HG02610 (cell line): ENCODE results near the gene BACE2.
A peak's percentile ranks its signal among the peaks of the same experiment; 100 is the strongest.
"Not testable (repeated sequence)": the region's sequence is repeated elsewhere in the genome, so short reads cannot be mapped to it uniquely, and the experiment has no call there.

ENCODE experiments used
- ATAC-seq: cut with Tn5 transposase; IDR thresholded peaks from one replicate; pipeline ENCODE4 v1.9.1; 2021; ENCODE audit warnings: mild to moderate bottlenecking, moderate library complexity; ENCODE audit not compliant: unreplicated experiment

Gene BACE2

DNA sequence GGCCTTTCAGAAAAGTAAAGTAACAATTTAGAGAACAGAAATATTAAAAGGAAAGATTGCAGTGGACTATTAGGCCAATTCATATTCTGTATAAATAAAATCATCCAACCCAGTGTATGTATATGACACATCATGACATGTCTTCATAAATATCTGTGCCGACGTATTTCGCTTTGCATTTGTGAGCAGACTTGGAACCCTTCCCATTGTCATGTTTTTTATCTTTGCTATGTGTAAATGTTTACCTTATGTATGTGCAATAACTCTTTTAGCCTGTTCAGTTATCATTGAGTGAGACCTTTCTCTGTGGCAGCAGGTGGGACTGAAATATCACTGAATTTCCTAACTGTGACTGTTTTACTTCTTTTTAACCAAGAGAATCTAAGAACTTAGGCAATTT, 90.7 kb downstream of the BACE2 start:
- no peak for ATAC-seq

DNA sequence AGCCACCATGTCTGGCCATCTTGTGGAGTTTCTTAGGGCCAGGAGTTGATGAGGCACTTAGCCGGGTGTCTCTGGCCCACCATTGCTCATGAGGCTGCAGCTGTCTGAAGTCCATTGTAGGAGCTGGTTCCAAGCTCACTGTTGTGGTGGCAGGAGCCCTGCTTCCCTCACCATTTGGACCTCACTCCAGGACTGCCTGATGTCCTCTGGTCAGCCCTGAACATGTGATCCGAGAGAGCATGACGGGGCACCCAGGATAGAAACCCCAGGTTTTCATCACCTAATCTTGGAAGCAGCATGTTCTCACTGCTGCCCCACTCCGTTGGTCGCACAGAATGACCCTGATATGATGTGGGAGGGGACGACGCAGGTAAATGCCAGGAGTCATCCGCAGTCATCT, 92.5 kb downstream of the BACE2 start:
- ATAC-seq, result no peak

DNA sequence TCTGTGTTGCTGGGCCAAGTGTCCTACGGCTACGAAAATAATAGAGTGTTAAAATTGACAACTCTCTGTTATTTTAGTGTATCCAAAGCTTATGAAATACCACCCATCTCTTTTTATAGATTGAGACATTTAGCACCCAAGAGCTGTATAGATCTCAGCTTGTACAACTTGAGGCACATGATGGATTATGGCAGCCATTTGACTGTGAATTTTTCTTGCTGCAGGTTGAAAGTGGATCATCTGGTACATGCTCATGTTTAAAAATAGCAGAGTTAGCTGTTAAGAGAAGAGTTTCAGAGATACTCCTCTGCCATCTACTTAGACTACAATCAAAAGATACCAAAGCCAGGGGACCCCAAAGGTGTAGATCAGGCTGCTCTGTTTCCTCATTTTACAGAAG, 99.4 kb downstream of the BACE2 start:
- ATAC-seq, result no peak

DNA sequence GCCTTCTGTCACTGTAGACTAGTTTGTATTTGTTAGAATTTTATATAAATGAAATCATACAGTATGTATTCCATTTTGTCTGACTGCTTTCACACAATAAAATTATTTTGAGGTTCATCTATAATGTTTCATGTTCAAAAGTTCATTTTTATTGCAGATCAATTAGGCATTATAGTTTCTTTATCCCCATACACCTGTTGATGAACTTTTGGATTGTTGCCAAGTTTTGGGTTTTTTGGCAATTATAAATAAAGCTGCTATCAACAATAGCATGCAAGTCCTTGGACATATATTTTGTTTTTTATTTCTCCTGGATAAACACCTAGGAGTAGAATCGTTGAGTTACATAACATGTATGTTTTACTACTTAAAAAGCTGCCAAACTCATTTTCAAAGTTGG, 101.6 kb downstream of the BACE2 start:
- no peak for ATAC-seq

DNA sequence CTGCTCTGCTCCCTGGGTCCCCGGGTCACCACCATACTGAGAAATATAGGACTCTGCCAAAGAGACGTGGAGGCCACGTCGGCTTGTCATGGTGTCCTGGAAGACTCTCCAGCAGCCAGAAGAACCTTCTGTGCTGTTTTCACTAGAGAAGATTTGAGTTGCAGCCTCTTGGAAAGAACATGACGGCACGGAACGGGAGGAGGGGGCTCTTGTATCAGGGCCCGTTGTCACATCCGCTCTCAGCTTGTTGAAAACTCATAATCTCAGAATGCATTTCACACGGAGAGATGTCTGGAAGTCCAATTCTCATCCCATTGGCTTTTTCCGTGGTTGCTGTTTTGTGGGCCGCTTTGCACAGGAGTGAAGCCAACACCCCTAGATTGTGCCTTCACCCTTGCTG, 109.2 kb downstream of the BACE2 start:
- ATAC-seq, result no peak

DNA sequence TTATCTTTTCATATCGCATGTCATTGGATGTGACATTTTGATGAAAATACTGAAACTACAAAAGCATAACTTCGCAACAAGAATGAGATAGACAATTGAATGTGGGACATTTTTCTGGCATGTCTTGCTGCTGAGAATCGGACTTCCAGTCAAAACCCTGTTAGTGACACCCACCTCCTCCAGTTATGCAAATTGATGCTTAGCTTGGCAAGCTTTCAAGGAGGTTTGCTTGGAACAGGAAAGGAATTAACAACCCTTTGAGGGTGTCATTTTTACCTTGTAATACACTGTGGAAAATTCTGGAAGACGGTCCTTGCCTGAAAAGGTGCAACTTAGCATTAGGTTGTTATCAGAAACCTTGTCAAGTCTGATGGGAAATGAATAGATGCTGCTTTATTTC, 109.9 kb downstream of the BACE2 start:
- ATAC-seq, result no peak

DNA sequence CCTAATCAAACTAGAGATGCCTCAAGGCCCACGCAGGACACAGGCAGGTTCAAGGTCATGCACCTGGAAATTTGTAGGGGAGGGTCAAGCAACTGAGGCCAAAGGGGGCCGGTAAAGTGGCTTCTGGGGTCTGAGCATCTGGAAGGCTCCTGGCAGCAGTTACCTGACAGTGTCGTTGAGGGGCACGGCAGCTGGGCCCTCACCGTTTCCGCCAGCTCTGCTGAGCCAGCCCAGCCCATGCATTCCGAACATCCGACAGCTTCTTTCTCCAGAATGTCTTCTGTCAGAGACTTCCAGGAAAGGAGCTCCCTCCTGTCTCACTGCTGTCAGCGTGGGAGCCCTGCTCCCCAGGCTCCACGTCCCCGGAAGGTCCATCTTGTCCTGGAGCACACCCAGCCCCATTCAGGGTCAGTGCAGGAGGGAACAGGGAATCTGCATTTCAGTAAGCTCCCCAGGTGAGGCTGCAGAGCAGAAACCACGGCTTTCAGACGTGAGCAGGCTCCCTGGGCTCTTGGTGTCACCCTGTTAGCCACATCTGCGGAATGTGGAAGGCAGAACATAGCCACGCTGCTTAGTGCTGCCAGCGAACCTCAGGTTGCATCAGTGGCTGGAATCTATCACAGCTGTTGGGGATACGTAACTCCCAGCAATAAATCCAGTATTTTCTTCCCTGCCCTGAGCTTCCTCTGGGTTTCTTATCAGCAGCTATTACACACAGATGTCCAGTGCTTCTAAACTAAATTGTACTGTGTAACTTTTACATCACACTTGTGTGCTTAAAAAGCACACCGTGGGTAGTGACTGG, 112.4 kb downstream of the BACE2 start:
- no peak for ATAC-seq

DNA sequence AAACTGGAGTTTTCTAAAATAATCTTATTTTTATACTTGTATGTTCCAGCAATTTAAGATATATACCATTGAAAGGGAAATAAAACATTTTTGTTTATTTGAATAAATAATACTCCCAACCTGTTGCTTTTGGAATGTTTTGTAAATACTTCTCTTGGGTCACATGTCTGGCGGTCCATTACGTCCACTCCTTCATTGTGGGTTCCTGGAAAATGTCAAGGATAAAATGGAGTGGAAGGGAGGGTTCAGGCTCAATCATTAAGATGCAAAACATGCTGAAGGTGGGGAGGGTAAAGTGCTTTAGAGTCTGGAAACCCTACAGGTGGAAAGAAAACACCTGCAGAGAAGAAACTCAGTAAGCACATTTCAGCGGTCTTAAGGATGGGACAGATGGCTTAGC, 114.5 kb downstream of the BACE2 start:
- ATAC-seq, result no peak

DNA sequence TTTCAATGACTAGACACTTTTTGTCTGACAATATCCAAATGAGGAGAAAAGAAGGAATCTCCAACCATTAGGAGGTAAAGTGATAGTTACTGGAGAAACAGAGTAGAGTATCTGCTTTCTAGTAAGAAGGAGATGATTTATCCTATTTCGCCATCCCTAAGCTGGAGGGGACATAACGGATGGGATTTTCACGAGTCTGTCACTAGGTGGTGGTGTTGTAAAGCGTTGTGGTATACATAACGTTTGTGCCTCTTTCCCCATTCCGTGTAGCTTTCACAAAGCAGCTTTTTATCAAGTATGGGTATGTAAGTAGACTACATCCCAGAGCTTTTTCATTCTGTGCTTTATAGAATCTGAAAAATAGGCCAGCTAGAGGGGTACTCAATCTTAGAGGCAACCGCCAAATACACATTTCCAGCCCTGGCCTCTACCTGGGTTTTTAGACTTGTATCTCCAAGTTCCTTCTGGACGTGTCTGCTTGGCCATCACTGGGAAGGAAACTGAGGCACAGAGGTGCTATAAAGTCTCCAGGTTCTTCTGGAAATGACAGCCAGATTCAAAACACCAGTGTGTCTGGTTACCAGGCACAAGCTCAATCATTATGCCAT, 115.4 kb downstream of the BACE2 start:
- ATAC-seq, result peak; percentile 75

DNA sequence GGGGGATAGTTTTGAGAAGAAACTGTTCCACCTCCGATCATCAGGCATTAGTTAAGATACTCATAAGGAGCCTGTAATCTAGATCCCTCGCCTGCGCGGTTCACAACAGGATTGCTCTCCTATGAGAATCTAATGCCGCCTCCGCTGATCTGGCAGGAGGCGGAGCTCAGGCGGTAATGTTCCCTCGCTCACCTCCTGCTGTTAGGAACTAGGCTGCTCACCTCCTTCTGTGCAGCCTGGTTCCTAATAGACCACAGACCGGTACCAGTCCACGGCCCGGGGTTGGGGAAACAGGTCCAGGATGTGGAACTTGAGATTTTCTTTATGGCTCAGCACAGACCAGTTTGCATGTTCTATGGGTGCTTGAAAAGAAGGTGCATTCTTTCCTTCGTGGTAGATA, 121.5 kb downstream of the BACE2 start:
- no peak for ATAC-seq

DNA sequence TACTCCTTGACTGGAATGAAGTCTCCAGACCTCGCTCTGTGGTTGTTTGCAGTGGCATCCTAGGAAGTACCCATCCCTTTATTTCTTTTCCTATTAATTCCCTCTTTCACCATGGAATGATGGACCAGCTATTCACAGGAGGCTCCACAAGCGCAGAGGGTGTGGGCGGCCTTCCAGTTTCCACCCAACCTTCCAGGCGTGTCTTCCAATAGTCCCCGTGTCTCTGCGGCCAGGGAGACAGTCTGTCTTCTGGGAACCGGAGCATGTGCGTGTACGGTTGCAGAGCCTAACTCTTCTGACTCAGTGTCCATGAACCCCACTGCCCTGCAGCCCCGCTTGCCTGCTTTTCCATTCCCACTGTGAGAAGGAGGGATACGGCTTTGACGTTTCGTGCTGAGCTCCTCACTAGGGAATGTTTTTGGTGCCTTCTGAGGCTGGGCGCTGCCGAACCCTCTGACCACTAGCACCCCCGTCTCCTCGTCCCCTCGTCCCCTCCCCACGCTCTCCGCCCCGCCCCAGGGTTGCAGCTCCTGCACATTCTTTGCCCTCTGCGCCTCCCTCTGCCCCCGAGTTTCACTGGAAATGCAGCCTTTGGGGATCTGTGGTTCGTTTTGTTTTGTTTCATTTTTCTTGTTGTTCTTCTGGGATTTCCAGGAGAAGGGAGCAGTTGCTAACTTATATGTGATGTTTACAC, 122.3 kb downstream of the BACE2 start:
- ATAC-seq, result no peak

DNA sequence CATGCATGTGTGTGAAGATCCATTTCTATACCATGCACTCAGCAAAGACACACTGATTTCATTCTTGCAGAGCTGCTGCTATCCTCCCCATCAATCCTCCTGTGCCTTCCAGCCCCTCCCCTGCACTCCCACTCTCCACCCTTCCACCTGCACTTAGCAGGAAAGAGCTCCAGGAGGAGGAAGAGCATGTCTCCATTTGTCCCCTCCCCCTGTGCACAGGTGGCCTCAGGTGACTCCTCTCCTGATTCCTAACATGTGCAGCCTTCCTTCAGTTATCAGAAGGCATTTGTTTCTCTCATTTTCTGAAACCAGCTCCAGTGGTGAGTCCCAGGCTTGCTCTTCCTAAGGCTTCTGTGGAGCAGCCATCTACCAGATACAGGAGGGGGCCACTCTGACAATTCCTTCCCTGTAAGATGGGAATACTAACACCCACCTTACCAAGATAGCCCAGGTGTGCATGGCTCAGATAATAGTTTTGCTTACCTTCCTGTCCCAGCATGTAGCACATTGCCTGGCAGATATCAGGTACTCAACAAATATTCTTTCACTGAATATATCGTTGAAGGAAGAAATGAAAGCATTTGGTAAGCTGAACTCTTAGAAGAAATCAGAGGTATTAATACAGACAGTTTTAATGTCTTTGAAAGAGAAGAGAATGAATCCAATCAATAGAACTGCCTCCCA, 126.7 kb downstream of the BACE2 start:
- ATAC-seq, result no peak

DNA sequence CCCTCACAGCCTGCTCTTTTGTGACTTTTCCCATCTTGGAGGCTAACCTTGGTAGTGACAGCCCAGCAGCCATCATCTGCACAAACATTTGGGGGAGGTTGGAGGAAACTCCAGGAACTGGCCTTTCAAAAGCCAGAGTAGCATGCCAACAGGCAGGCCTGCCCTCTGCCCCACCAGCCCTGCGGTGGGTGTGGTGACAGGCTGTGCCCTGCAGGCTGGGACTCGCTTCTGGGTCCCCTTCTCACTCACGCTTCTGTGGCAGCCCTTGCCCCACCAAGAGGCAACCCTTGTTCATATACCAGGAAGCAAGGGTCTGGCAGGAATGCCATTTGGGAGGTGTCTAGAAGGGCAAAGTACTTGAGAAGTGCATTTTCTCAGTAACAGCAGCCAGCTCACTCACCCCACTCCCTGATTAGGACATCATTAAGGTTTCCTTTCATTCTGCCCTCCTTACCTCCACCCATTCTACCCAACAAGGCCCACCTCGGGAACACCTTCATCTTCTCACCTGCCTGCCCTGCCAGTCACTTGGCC, 127.8 kb downstream of the BACE2 start:
- no peak for ATAC-seq

DNA sequence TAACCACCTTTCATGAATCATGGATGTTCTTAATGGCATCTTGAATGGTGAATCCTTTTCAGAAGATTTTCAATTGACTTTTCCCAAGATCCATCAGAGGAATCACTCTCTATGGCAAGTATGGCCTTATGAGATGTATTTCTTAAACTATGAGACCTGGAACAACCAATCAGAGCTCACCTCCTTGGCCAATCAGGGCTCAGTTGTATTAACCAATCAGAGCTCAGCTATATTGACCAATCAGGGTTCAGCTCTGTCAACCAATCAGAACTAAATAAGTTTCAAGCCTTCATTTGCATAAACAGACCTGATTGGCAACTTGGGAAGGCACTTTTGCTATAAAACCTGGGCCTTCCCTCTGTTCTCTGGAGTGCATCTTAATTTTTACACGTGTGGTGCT, 135.0 kb downstream of the BACE2 start:
- ATAC-seq, result no peak

DNA sequence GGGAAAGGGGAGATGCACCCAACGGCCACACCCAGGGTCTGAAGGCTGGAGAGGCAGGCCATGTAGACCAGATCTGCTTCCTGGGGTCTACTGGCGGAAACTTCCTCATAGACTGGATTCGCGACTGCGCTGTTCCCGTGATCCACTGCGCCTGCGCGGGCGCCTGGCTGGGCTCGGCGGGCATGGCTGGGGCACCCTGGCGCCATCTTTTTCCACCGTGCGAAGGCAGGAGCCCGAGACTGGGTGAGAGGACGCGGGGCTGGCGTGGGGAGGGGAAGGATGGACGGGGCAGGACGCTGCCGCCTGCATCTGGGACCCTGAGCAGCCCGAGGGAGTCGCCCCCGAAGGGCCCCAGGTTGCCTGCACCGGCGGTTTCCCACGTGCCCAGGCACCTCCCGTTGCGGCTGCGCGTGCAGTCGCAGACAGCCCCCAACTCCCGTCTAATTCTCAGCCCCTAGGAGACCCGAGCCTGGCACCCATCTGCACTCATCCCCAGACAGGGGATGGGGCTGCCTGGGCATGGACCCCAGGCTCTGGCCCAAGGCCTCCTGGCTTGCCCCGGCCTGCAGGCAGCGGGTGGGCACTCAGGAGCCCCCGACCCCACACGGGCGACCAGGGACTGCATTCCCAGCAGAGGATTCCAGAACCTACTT, 136.2 kb downstream of the BACE2 start:
- no peak for ATAC-seq

DNA sequence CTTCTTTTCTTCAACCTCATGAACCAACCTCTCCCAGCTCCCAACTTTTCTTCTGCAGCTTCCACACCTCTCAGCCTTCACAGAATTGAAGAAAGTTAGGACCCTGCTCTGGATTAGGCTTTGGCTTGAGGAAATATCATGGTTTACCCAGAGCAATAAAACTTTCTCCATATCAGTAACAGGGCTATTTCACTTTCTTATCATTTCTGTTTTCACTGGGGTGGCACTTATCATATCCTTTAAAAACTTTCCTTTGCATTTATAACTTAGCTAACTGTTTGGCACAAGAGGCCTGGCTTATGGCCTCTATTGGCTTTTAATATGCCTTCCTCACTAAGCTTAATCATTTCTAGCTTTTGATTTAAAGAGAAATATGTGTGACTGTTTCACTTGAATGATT, 139.3 kb downstream of the BACE2 start:
- ATAC-seq, result no peak

DNA sequence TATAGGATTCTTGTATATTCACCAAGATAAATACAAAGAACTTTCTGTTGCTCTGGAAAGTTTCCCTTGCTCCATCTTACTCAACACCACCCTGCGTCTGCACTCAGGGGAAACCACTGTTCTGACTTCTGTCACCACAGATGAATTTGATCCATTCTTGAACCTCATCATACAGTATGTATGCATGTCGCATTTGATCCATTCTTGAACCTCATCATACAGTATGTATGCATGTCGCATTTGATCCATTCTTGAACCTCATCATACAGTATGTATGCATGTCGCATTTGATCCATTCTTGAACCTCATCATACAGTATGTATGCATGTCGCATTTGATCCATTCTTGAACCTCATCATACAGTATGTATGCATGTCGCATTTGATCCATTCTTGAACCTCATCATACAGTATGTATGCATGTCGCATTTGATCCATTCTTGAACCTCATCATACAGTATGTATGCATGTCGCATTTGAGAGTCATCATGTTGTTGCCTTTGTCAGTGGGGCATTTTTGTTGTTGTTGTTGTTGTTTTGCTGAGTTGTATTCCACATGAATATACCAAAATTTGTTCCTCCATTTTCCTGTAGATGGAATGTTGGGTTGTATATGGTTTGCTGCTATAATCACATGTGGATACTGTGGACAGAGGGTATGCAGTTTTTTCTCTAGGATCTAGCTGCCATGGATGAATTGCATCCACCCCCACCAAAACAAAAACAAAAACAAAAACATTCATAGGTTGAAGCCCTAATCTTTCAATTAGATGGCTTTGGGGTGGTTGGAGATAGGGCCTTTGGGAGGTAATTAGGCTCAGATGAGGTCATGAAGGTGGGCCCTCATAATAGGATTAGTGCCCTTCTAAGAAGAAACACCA, 145.6 kb downstream of the BACE2 start:
- ATAC-seq, result not testable (repeated sequence)

DNA sequence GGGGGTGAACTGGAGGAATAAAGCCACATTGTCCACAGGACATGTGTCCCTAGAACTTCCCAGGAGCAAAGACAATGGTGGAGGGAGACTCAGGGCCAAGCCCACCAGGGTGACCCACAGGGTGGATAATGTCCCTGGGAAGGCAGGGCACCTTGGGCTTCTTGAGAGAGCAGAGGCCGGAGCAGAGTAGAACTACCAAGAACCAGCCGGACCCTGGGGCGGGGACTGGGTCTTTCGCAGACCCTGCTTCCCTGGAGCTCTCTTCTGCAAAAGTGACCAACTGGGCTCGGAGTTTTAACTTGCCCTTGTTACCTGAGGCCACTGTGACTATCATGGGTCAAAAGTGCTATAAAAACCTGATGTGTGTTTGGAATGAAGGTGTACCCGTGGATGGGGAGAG, 147.8 kb downstream of the BACE2 start:
- ATAC-seq, result no peak

DNA sequence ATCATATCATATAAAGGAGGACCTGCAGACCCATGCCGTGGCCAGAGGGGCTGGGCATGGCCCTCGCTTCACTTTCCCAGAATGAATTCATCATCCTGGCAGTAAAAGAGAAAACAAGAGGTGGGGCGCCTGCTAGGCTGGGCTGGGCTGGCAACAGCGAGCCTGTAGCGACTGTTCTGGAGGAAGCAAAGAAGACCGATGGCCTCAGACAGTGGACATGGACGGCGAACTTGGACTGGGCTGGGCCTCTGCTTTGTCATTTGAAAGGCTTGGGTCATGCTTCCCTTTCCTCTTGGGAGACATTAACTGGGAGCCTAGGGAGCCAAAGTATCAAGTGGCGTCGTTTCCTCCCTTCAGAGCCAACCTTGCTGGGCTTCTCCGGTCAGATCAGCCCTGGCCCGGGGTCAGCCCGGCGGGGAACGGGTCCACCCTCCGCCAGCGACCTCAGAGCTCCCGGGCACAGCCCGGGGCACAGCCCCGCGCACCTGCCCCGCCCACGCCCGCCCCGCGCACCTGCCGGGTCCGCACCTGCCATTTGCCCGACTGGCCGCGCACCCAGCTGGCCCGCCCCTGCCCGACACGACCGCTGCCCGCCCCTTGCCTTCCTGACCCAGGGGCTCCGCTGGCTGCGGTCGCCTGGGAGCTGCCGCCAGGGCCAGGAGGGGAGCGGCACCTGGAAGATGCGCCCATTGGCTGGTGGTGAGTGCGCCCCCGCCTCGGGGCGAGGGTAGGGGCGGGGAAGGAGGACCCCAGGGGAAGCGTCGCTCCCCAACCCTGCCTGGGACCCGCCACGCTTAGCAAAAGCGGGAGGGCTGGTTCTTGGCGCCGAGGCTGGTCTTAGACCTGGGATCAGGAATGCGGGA, 148.5 kb downstream of the BACE2 start, which contains the start of gene FAM3B:
Gene FAM3B, plus strand, starts transcription at position 602 of the 863 bp plus-strand sequence. Its CDS starts 79 bp downstream, at position 681.
- no peak for ATAC-seq
